Measurements from ENCODE around the gene MLN.

Gene MLN

DNA sequence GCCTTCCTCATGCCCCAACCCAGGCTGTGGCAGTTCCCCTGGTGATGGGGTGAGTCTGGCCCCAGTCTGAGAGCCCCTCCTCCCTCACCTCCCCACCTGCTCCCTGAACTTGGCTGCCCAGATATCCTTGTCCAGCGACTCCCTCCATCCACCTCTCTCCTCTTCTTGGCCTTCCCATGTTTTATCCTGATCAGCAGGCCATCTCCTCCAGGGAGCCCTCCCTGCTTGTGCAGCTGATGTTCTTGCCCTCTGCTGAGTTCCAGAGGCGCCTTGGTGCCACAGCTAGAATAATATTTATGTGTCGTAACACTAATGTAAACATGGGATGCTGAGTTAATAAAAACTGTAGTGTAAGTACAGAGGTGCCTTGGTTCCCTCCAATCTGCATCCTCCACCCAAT lies 46.7 kb downstream of the MLN start:
- in situ Hi-C loops (cut with MboI; ENCODE audit: low sequenced_read_pairs): no loop called here

DNA sequence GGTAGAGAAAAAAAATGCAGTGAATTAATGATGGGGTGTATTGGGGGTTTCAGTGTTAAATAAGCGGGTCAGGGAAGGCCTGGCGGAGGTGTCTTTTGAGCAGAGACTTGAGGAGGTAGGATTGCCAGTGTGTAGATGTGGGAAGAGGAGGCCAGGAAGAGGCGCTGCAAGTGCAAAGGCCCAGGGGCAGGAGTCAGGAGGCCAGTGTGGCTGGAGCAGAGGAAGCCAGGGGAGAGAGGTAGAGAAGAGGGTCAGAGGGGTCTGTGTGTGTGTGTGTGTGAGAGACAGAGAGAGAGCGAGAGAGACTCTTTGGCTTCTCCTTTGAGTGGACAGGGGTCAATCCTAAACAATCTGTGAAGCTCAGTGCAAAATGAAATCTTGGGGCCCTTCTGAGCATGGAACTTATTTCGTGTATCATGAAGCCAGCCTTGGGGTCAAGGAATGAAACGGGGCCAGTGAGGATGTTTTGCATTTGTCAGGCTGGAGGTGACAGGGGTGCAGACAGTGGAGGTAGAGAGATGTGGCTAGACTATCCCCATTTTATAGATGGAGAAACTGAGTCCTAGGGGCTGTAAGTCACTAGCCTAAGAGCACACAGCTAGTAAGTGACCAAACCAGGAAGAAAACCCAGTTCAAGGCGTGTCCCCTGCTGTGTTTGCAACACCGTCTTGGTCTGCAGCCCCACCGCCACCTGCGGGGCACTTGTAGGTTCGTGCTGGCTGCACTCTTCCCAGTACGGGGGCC lies 47.4 kb downstream of the MLN start:
- in situ Hi-C loops (cut with MboI; ENCODE audit: low sequenced_read_pairs): no loop called here

DNA sequence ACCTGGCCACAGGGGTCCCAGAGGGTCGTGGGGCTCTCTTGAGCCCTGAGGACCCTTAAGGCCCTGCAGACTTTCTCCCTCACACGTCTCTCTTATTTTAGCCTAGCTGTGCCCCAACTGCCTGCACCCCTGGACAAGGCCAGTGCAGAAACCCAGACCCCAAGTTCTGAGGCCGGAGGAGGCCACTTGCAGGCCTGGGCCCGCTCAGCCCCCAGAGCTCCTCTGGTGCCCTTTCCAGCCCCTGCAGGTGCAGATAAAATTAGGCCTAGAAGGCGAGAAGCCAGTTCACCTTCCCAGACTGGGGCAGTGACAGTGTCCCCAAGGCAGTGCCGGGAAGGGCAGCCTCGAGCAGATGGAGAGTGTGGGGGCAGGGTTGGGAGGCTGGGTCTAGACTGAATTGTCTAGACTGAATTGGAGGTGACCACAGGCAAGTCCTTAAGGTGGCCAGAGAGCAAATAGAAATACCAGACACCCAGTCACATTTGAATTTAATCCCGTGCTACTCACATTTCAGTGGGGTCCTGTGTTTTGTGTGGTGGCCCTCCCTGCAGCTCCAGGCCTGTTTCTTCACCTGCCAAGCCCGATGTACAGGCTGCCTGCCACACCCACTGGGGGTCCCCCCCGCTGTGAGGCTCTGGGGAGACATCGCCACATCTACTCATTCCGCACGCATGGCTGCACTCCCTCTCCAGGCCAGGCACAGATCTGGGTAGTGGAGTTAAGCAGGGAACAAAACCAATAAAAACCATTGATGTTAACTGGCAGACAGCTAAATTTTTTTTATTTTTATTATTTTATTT lies 48.5 kb downstream of the MLN start:
- in situ Hi-C loops (cut with MboI; ENCODE audit: low sequenced_read_pairs): no loop called here

GRCh38 chr6:33754222-33754621 lies 49.6 kb downstream of the MLN start:
- in situ Hi-C loops (cut with MboI; ENCODE audit: low sequenced_read_pairs): no loop called here

DNA sequence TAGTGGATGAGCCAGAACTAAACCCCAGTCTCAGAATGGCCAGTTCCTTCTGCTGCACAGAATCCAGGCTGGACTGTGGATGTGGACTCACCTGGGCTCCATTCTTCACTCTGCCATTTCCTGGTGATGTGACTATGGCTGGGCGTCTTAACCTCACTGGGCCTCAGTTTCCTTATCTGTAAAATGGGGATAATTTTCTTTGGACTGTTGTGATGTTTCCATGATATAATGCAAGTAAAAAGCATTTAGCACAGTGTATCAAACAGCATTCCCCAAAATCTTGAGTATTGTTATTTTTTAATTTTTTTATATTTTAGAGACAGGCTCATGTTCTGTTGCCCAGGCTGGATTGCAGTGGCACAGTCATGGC lies 51.2 kb downstream of the MLN start:
- in situ Hi-C loops (cut with MboI; ENCODE audit: low sequenced_read_pairs): no loop called here

- in situ Hi-C loops (cut with MboI; ENCODE audit: low sequenced_read_pairs): no loop called here
Measured at GRCh38 chr6:33751771-33752645, 51.8 kb downstream of the MLN start.

- in situ Hi-C loops (cut with MboI; ENCODE audit: low sequenced_read_pairs): no loop called here
Measured at GRCh38 chr6:33750244-33750991, 53.4 kb downstream of the MLN start.

- in situ Hi-C loops (cut with MboI; ENCODE audit: low sequenced_read_pairs): no loop called here
Measured at GRCh38 chr6:33749401-33749800, 54.4 kb downstream of the MLN start.

GRCh38 chr6:33748841-33749240 lies 55.0 kb downstream of the MLN start:
- in situ Hi-C loops (cut with MboI; ENCODE audit: low sequenced_read_pairs): no loop called here

- in situ Hi-C loops (cut with MboI; ENCODE audit: low sequenced_read_pairs): no loop called here
Measured at GRCh38 chr6:33747823-33748222, 56.0 kb downstream of the MLN start.

DNA sequence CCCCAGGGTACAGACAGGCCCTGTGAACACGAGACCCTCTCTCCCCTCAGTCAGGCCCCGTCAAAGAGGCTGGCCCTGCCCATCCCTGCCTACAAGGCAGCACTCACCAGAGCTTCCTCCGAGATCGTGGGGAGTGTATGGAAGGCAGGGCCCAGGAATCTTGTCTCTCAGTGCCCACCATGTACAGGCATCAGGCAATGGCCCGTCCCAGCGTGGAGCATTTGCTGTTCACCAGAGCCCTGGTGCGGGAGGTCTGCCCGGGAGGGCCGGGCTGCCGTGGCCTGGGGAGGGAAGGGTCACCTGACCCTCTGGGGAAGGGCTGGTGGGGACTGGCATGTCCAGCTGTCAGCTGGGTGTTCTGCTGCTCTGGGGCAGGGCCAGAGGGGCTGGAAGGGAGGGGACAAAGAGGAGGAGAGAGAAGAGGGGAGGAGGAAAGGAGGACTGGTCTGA lies 57.1 kb downstream of the MLN start, which contains the start of gene IP6K3:
Gene IP6K3 (minus strand): TSS at position 255 of the 450 bp plus-strand sequence. CDS start 11,429 bp downstream, outside the sequence.
- in situ Hi-C loops (cut with MboI; ENCODE audit: low sequenced_read_pairs): no loop called here

- in situ Hi-C loops (cut with MboI; ENCODE audit: low sequenced_read_pairs): no loop called here
Measured at GRCh38 chr6:33746036-33746600, 57.7 kb downstream of the MLN start.

- in situ Hi-C loops (cut with MboI; ENCODE audit: low sequenced_read_pairs): no loop called here
Measured at GRCh38 chr6:33745548-33745947, 58.3 kb downstream of the MLN start.

GRCh38 chr6:33744895-33745546 lies 58.8 kb downstream of the MLN start:
- in situ Hi-C loops (cut with MboI; ENCODE audit: low sequenced_read_pairs): no loop called here

All from HL-60/S4 treated with retinoic acid at 250 ng/mL for 4 days and 3 days (cell line).